IMR-90 (cell line): ENCODE measurements around the gene CMIP. TPM values are rescaled to one million over a fixed set of nuclear protein-coding genes. Genes with fewer than 3 reads are reported as not detected.

Experiments used
- ATAC-seq: fragments of 200-7000 bp; cut with Tn5 transposase; 2 replicates; pipeline ENCODE4 v1.9.1; 2020; ENCODE audit warnings: low read depth, mild to moderate bottlenecking, moderate library complexity
- BruUV-seq: library from RNA; stranded (reverse); fragments of 400-500 nt; replicated peaks from 2 replicates; lab custom pipeline; 2021; lab: Mats Ljungman, UMichigan
- CTCF ChIA-PET: fragments of 300-600 bp; formaldehyde crosslinking; extraction: SDS; loops from one replicate; lab custom pipeline; 2021; ENCODE audit warnings: antibody characterized with exemption; lab: Yijun Ruan, JAX
- POLR2A ChIA-PET: fragments of 300-600 bp; sonication (Branson Sonifier 250); formaldehyde crosslinking; loops from one replicate; lab custom pipeline; 2022; ENCODE audit warnings: antibody characterized with exemption; ENCODE audit not compliant: unreplicated experiment; lab: Charles Lee
- DNase-seq: peaks from one replicate; pipeline ENCODE4 v3.0.0; 2013
- H2AFZ ChIP-seq: replicated peaks from 2 replicates; pipeline ENCODE3; 2013; ENCODE audit warnings: low read length, mild to moderate bottlenecking; ENCODE audit not compliant: poor library complexity
- H2AK5ac ChIP-seq: 2 replicates; pipeline ENCODE4 v1.6.1; 2013; ENCODE audit warnings: low read depth, low read length, inconsistent platforms
- H2AK9ac ChIP-seq: replicated peaks from 2 replicates; pipeline ENCODE3; 2013; ENCODE audit warnings: mild to moderate bottlenecking, low read depth, low read length, moderate library complexity; ENCODE audit not compliant: poor library complexity
- H2BK120ac ChIP-seq: 2 replicates; pipeline ENCODE4 v1.6.1; 2013; ENCODE audit warnings: low read depth, low read length, inconsistent platforms
- H2BK15ac ChIP-seq: 3 replicates; pipeline ENCODE4 v1.6.1; 2013; ENCODE audit warnings: low read depth, low read length, inconsistent platforms
- H2BK20ac ChIP-seq: 2 replicates; pipeline ENCODE4 v1.6.1; 2013; ENCODE audit warnings: low read depth, mild to moderate bottlenecking, inconsistent platforms, low read length, moderate library complexity
- H2BK5ac ChIP-seq: 2 replicates; pipeline ENCODE4 v1.6.1; 2013; ENCODE audit warnings: mild to moderate bottlenecking, low read depth, low read length, inconsistent platforms; ENCODE audit not compliant: poor library complexity, severe bottlenecking
- H3K14ac ChIP-seq: replicated peaks from 2 replicates; pipeline ENCODE4 v1.6.1; 2013; ENCODE audit warnings: low read depth, low read length, inconsistent platforms
- H3K18ac ChIP-seq: 2 replicates; pipeline ENCODE4 v1.6.1; 2013; ENCODE audit warnings: low read depth, low read length, control low read depth
- H3K23ac ChIP-seq: 2 replicates; pipeline ENCODE4 v1.6.1; 2013; ENCODE audit warnings: low read depth, low read length, inconsistent platforms
- H3K27ac ChIP-seq: 2 replicates; pipeline ENCODE4 v1.5.1; 2013; ENCODE audit warnings: mild to moderate bottlenecking, control low read depth, low read length; ENCODE audit not compliant: insufficient read depth
- H3K27me3 ChIP-seq: 2 replicates; pipeline ENCODE4 v1.6.1; 2013; ENCODE audit warnings: low read length; ENCODE audit not compliant: control insufficient read depth, insufficient read depth
- H3K36me3 ChIP-seq: 2 replicates; pipeline ENCODE4 v1.6.1; 2013; ENCODE audit warnings: low read length, mixed read lengths; ENCODE audit not compliant: control insufficient read depth, insufficient read depth
- H3K4ac ChIP-seq: 2 replicates; pipeline ENCODE4 v1.6.1; 2013; ENCODE audit warnings: low read depth, low read length, inconsistent platforms
- H3K4me1 ChIP-seq: 2 replicates; pipeline ENCODE4 v1.6.1; 2013; ENCODE audit warnings: low read length, mixed read lengths; ENCODE audit not compliant: control insufficient read depth, insufficient read depth
- H3K4me2 ChIP-seq: 2 replicates; pipeline ENCODE4 v1.6.1; 2013; ENCODE audit warnings: low read depth, mild to moderate bottlenecking, control low read depth, low read length, moderate library complexity
- H3K4me3 ChIP-seq: 2 replicates; pipeline ENCODE4 v1.5.1; 2013; ENCODE audit warnings: low read depth, mild to moderate bottlenecking, control low read depth, low read length, moderate library complexity; ENCODE audit not compliant: insufficient read depth
- H3K56ac ChIP-seq: 2 replicates; pipeline ENCODE4 v1.6.1; 2013; ENCODE audit warnings: low read length, inconsistent platforms; ENCODE audit not compliant: insufficient read depth; ENCODE audit errors: extremely low read depth
- H3K79me1 ChIP-seq, 2 experiments: 2 replicates each; pipeline ENCODE4 v1.6.1; 2013; ENCODE audit warnings: low read length in 2 of 2, inconsistent platforms in 1 of 2, low read depth in 1 of 2
- H3K9ac ChIP-seq: 2 replicates; pipeline ENCODE4 v1.6.1; 2013; ENCODE audit warnings: low read depth, low read length, control low read depth
- H3K9me1 ChIP-seq: 2 replicates; pipeline ENCODE4 v1.6.1; 2013; ENCODE audit warnings: low read length, inconsistent platforms; ENCODE audit not compliant: insufficient read depth
- H3K9me3 ChIP-seq: 2 replicates; pipeline ENCODE4 v1.6.1; 2013; ENCODE audit warnings: low read length; ENCODE audit not compliant: control insufficient read depth, insufficient read depth
- H4K20me1 ChIP-seq: 2 replicates; pipeline ENCODE4 v1.6.1; 2013; ENCODE audit warnings: low read length, inconsistent platforms; ENCODE audit not compliant: insufficient read depth
- H4K5ac ChIP-seq: 2 replicates; pipeline ENCODE4 v1.6.1; 2013; ENCODE audit warnings: mild to moderate bottlenecking, low read depth, low read length, control low read depth
- H4K8ac ChIP-seq, 2 experiments: 2 replicates each; pipeline ENCODE4 v1.6.1; 2013; ENCODE audit warnings: low read depth in 2 of 2, low read length in 2 of 2, control low read depth in 1 of 2, inconsistent platforms in 1 of 2
- H4K91ac ChIP-seq: 2 replicates; pipeline ENCODE4 v1.6.1; 2013; ENCODE audit warnings: low read depth, low read length, inconsistent platforms; ENCODE audit not compliant: insufficient read depth
- CHD1 ChIP-seq: IDR thresholded peaks from 2 replicates; pipeline ENCODE4 v1.6.1; 2012; ENCODE audit warnings: low read depth, low read length, improper control_type of control experiment
- FOS ChIP-seq: fragments of 150-350 bp; IDR thresholded peaks from 2 replicates; pipeline ENCODE4 v1.6.1; 2016; ENCODE audit warnings: low read depth, low read length
- SMC3 ChIP-seq: fragments of 150-350 bp; IDR thresholded peaks from 2 replicates; pipeline ENCODE4 v1.6.1; 2016; ENCODE audit warnings: low read depth, mild to moderate bottlenecking, antibody characterized with exemption, low read length, moderate library complexity
- WGBS, 2 experiments: methylation state at CpG; one replicate each; pipeline versions ENCODE4 v1.1.5 to v1.1.7; 2013; ENCODE audit warnings: missing lambda C conversion rate in 2 of 2; ENCODE audit not compliant: insufficient read length in 1 of 2; ENCODE audit errors: extremely low coverage in 2 of 2; 5-methylcytosine and 5-hydroxymethylcytosine counted together
- dilution Hi-C: fragments of 300-500 bp; cut with HindIII; formaldehyde crosslinking; loops from one replicate; pipeline ENCODE4 v1.14.3; 2018; ENCODE audit warnings: low sequenced_read_pairs; ENCODE audit not compliant: unreplicated experiment
- in situ Hi-C: fragments of 300-500 bp; cut with MboI; formaldehyde crosslinking; loops from 3 replicates; pipeline ENCODE4 v1.14.3; 2019; ENCODE audit warnings: low sequenced_read_pairs, inconsistent platforms, mixed read lengths
- intact Hi-C: fragments of 100-400 bp; cut with micrococcal nuclease; formaldehyde crosslinking; loops from 2 replicates; pipeline ENCODE4 v1.10.0; 2022
- polyA plus RNA-seq, 3 experiments: library from polyadenylated mRNA; depleted of rRNA; stranded (reverse); fragments of >200 nt; gene quantifications; 2 replicates each; pipeline ENCODE4 v1.2.3, GENCODE V29; 2012; ENCODE audit warnings: low replicate concordance in 1 of 3
- total RNA-seq: library from RNA; depleted of rRNA; stranded (reverse); fragments of >200 nt; gene quantifications from 2 replicates; pipeline ENCODE4 v1.2.3, GENCODE V29; 2012
- TF ChIP-seq, protein P1 (sequence below): fragments of 150-350 bp; IDR thresholded peaks from 2 replicates; pipeline ENCODE4 v1.6.1; 2016; ENCODE audit warnings: low read depth, mild to moderate bottlenecking, low read length, moderate library complexity, borderline replicate concordance

CMIP gene
- total and polyA plus RNA-seq, 2 of the 4 experiments (the other 2 are of a cell fraction), result 3.2 to 11.6 TPM

DNA sequence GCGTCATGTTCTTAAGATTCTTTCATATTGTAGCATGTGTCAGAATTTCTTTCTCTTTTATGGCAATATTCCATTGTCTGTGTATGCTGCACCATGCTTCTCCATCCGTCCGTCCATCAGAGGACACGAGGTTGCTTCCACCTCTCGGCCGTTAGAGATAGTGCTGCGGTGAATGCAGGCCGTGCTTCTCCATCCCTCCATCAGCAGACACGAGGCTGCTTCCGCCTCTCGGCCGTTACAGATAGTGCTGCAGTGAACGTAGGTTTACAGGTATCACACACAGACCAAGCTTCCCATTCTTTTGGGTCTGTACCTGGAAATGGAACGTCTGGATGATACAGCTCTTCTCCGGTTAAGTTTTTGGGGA is 113.5 kb downstream of the CMIP start:
- Histone ChIP-seq H2BK120ac (no peak overlapping the region), H2AK9ac (no peak overlapping the region), H3K4me1 (peaks cover 5% of the 10 kb centered on the region; the same call in 1 of the 2 replicates), H4K91ac (no peak overlapping the region), H3K4me2 (no peak overlapping the region), H3K14ac (no peak overlapping the region), H3K79me1 (peaks cover 45 to 68% of the 10 kb centered on the region in 2 experiments), H3K4ac (no peak overlapping the region), H3K56ac (no peak overlapping the region), H3K27ac (no peak overlapping the region), H4K20me1 (peaks cover 64% of the 10 kb centered on the region), H2BK20ac (no peak overlapping the region), H3K9me3 (no peaks in the 10 kb centered on the region), H3K36me3 (no peaks in the 10 kb centered on the region), H3K27me3 (no peaks in the 10 kb centered on the region), H3K9ac (no peak overlapping the region), H2BK15ac (no peak overlapping the region), H3K23ac (no peak overlapping the region), H3K4me3 (no peak overlapping the region), H3K9me1 (peaks cover 3% of the 10 kb centered on the region; the same call in 1 of the 2 replicates), H2AFZ (no peak overlapping the region), H2BK5ac (no peak overlapping the region), H3K18ac (no peak overlapping the region), H4K8ac (no peak overlapping the region), H2AK5ac (no peak overlapping the region), H4K5ac (no peak overlapping the region)
- intact Hi-C loops (no loop called here), in situ Hi-C loops (no loop called here), dilution Hi-C loops (no loop called here)
- ChIA-PET CTCF (no interaction called here), POLR2A (no interaction called here)
- 82% methylated on average over 9 of the region's 15 CpGs; no CpG with 5 or more reads in 1 of the 2 experiments for WGBS, 2 experiments
- no TSS peak for BruUV-seq
- ATAC-seq (no peak), DNase-seq (no peak)
- TF ChIP-seq FOS, result no peak
- TF ChIP-seq, protein P1, sequence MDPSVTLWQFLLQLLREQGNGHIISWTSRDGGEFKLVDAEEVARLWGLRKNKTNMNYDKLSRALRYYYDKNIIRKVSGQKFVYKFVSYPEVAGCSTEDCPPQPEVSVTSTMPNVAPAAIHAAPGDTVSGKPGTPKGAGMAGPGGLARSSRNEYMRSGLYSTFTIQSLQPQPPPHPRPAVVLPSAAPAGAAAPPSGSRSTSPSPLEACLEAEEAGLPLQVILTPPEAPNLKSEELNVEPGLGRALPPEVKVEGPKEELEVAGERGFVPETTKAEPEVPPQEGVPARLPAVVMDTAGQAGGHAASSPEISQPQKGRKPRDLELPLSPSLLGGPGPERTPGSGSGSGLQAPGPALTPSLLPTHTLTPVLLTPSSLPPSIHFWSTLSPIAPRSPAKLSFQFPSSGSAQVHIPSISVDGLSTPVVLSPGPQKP, result no peak
- no peak for TF ChIP-seq SMC3
- TF ChIP-seq CHD1, result no peak
